ENCODE results near the gene SSR3. TPM values are rescaled to one million over a fixed set of nuclear protein-coding genes. Genes with fewer than 3 reads are reported as not detected.

Gene SSR3
- polyA plus RNA-seq, 6 donors from 2014 or later, result 63.8 to 99.0 (median 89.3) TPM

DNA sequence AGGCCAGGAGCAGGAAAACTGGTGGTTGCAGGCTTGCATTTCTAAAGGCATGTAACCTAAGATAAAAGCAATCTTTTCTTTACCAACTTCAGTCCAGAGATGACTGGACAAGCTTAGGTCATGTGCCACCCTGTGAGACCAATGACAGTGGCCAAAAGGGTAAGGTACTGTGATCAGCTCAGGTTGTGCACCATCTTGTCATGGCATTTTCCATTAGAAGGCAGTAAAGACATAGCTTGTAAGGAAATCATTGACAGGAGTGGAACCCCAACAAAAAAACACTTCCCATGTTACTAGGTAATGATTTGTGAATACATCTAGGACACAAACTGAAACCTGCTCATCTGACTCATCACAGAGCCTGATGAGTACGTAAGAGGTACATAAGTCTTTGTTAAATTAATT is 35.2 kb downstream of the SSR3 start:
- no peak for DNase-seq
- H3K4me1 Mint-ChIP-seq, result peaks cover 0 to 13% (median 8%) of the 10 kb centered on the region in 3 donors
- no peak for ATAC-seq (ENCODE audit: low read depth in 2 of 2)
- no peak overlapping the region for H3K4me3 Mint-ChIP-seq
- H3K36me3 Mint-ChIP-seq, result peaks cover 0 to 4% of the 10 kb centered on the region in 2 donors
- H3K27me3 Mint-ChIP-seq, result peaks cover 17 to 32% (median 27%) of the 10 kb centered on the region in 3 donors
- H3K27ac Mint-ChIP-seq, result no peak overlapping the region
- H3K9me3 Mint-ChIP-seq, result no peaks in the 10 kb centered on the region

DNA sequence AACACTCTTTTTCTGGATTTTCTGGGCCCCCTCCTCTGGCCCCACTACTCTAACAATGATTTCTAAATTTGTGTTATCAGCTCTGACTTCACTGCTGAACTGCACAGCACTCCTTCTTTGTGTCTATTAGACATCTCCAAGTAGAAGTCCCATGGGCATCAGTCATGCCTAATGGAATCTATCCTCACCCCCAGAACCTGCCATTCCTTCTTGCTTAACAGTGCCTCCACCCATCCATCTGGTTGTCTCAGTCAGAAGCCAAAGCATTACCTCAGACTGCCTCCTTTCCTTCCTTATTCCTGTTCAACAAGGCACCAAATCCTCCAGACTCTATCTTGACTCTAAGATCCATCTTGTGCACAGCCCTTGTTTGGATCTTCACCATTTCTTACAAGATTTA is 36.2 kb downstream of the SSR3 start:
- ATAC-seq (ENCODE audit: low read depth in 2 of 2) (no peak), DNase-seq (no peak)
- Mint-ChIP-seq H3K4me1 (peaks cover 0 to 3% (median 0%) of the 10 kb centered on the region in 3 donors), H3K9me3 (no peaks in the 10 kb centered on the region), H3K27ac (no peak overlapping the region), H3K27me3 (peaks cover 17 to 32% (median 27%) of the 10 kb centered on the region in 3 donors), H3K4me3 (no peak overlapping the region), H3K36me3 (peaks cover 0 to 4% of the 10 kb centered on the region in 2 donors)

- Mint-ChIP-seq H3K27me3 (peaks cover 19 to 32% (median 30%) of the 10 kb centered on the region in 3 donors), H3K27ac (no peak overlapping the region), H3K4me3 (no peak overlapping the region), H3K36me3 (no peaks in the 10 kb centered on the region), H3K9me3 (no peaks in the 10 kb centered on the region), H3K4me1 (no peaks in the 10 kb centered on the region)
- DNase-seq (no peak), ATAC-seq (ENCODE audit: low read depth in 2 of 2) (no peak)
These were observed 38.0 kb downstream of the SSR3 start for GRCh38 chr3:156516961-156517360.

GRCh38 chr3:156516284-156516683 is 38.6 kb downstream of the SSR3 start:
- ATAC-seq (ENCODE audit: low read depth in 2 of 2) (no peak), DNase-seq (no peak)
- H3K36me3 Mint-ChIP-seq, result no peaks in the 10 kb centered on the region
- peaks cover 25 to 35% (median 28%) of the 10 kb centered on the region in 3 donors for H3K27me3 Mint-ChIP-seq
- no peak overlapping the region for H3K4me3 Mint-ChIP-seq
- H3K9me3 Mint-ChIP-seq, result no peaks in the 10 kb centered on the region
- no peak overlapping the region for H3K27ac Mint-ChIP-seq
- H3K4me1 Mint-ChIP-seq, result no peaks in the 10 kb centered on the region

- peaks cover 16 to 21% (median 20%) of the 10 kb centered on the region in 3 donors for H3K27me3 Mint-ChIP-seq
- H3K9me3 Mint-ChIP-seq, result no peaks in the 10 kb centered on the region
- H3K27ac Mint-ChIP-seq, result no peak overlapping the region
- H3K36me3 Mint-ChIP-seq, result no peaks in the 10 kb centered on the region
- DNase-seq (no peak), ATAC-seq (ENCODE audit: low read depth in 2 of 2) (no peak)
- no peak overlapping the region for H3K4me3 Mint-ChIP-seq
- H3K4me1 Mint-ChIP-seq, result no peaks in the 10 kb centered on the region
These were observed 41.3 kb downstream of the SSR3 start for GRCh38 chr3:156513619-156514018.

- Mint-ChIP-seq H3K36me3 (no peaks in the 10 kb centered on the region), H3K4me3 (no peak overlapping the region), H3K27ac (peak overlapping the region in 1 of 6 donors; percentile 35), H3K9me3 (no peaks in the 10 kb centered on the region), H3K27me3 (peaks cover 9 to 19% (median 18%) of the 10 kb centered on the region in 3 donors), H3K4me1 (no peaks in the 10 kb centered on the region)
- DNase-seq (no peak), ATAC-seq (ENCODE audit: low read depth in 2 of 2) (no peak)
These were observed 42.8 kb downstream of the SSR3 start for GRCh38 chr3:156511987-156512677.

DNA sequence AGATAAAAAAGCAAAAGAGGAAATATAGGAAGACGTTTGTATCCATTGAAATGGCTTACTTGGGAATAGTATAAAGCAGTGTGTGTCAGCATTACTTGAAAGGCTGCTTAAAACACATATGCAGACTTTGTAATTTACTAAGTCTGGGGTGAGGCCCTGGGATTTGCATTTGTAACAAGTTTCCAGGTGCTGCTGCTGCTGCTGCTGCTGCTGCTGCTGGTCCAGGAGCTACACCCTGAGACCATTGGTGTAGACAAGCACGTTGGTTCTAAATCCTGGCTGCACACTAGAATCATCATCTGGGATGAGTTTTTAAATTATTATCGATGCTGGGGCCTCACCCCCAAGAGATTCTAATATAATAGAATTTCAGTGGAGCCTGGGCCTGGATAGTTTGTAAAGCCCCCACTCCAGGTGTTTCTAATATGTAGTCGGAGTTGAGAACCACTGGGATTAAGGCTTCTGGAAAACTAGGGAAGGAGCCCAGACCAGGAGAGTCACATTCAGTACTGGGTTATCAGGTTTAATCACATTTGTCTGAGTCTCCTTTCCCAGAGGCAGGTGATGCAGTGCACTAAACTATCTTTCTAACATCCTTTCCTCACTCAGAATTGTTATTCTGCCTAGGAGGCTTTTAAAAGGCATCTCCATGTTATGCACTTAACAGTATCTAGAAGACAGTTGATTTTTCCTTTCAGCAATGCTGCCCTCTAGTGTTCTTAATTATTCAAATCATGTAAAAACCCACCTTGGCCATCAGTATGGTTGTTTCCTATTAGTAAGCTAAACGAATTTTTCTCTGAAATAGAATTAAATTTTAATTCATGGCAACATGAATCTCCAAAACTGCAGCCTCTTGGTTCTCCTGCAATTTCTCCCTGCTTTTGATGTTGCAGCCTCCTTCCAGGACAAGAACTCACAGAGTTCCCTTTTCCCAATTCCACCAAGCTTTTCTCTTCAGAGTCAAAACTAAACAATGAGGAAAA is 45.4 kb downstream of the SSR3 start:
- no peaks in the 10 kb centered on the region for H3K4me1 Mint-ChIP-seq
- ATAC-seq (ENCODE audit: low read depth in 2 of 2), result peak; percentile 46 to 68
- DNase-seq, result peak; percentile 45
- peaks cover 0 to 9% of the 10 kb centered on the region in 2 donors for H3K36me3 Mint-ChIP-seq
- peaks cover 18 to 28% (median 25%) of the 10 kb centered on the region in 3 donors for H3K27me3 Mint-ChIP-seq
- H3K4me3 Mint-ChIP-seq, result no peak overlapping the region
- no peak overlapping the region for H3K27ac Mint-ChIP-seq
- H3K9me3 Mint-ChIP-seq, result peaks cover 0 to 9% (median 2%) of the 10 kb centered on the region in 7 donors

GRCh38 chr3:156507285-156507684 is 47.6 kb downstream of the SSR3 start:
- DNase-seq, result no peak
- ATAC-seq (ENCODE audit: low read depth in 2 of 2), result no peak
- no peaks in the 10 kb centered on the region for H3K4me1 Mint-ChIP-seq
- no peak overlapping the region for H3K4me3 Mint-ChIP-seq
- no peak overlapping the region for H3K27ac Mint-ChIP-seq
- H3K36me3 Mint-ChIP-seq, result peaks cover 0 to 9% of the 10 kb centered on the region in 2 donors
- peaks cover 23 to 37% (median 26%) of the 10 kb centered on the region in 3 donors for H3K27me3 Mint-ChIP-seq
- H3K9me3 Mint-ChIP-seq, result peaks cover 0 to 16% (median 9%) of the 10 kb centered on the region in 7 donors

GRCh38 chr3:156498307-156498706 is 56.6 kb downstream of the SSR3 start:
- DNase-seq (no peak), ATAC-seq (ENCODE audit: low read depth in 2 of 2) (no peak)
- H3K27ac Mint-ChIP-seq, result no peak overlapping the region
- peaks cover 0 to 16% (median 4%) of the 10 kb centered on the region in 7 donors for H3K9me3 Mint-ChIP-seq
- peaks cover 8 to 16% (median 9%) of the 10 kb centered on the region in 3 donors for H3K27me3 Mint-ChIP-seq
- H3K4me1 Mint-ChIP-seq, result no peaks in the 10 kb centered on the region
- H3K4me3 Mint-ChIP-seq, result no peak overlapping the region
- no peaks in the 10 kb centered on the region for H3K36me3 Mint-ChIP-seq

DNA sequence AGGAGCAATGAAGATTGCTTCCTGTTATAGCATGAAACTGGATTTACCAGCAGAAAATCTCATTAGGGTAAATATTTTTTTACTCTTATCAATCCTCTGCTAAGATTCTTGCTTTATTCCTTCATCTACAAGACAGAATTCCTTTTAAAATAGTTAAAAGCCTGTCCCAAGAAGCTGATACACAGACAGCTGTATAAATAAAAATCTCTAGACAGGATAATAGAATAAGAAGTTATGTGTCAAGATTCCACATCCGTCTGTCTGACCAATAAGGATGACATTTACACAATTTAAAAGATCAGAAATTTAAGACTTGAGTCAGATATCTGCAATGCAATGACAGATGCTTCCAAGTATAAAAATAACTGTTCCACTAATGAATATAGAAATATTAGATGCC is 57.6 kb downstream of the SSR3 start:
- Mint-ChIP-seq H3K9me3 (peaks cover 0 to 16% (median 4%) of the 10 kb centered on the region in 7 donors), H3K4me3 (no peak overlapping the region), H3K4me1 (no peaks in the 10 kb centered on the region), H3K27me3 (peaks cover 7 to 18% (median 9%) of the 10 kb centered on the region in 3 donors), H3K27ac (no peak overlapping the region), H3K36me3 (no peaks in the 10 kb centered on the region)
- ATAC-seq (ENCODE audit: low read depth in 2 of 2) (no peak), DNase-seq (no peak)

GRCh38 chr3:156495816-156496215 is 59.1 kb downstream of the SSR3 start:
- DNase-seq (no peak), ATAC-seq (ENCODE audit: low read depth in 2 of 2) (no peak)
- H3K4me3 Mint-ChIP-seq, result no peak overlapping the region
- H3K4me1 Mint-ChIP-seq, result no peaks in the 10 kb centered on the region
- H3K27me3 Mint-ChIP-seq, result peaks cover 9 to 20% (median 9%) of the 10 kb centered on the region in 3 donors
- no peak overlapping the region for H3K27ac Mint-ChIP-seq
- H3K9me3 Mint-ChIP-seq, result peaks cover 0 to 16% (median 4%) of the 10 kb centered on the region in 7 donors
- no peaks in the 10 kb centered on the region for H3K36me3 Mint-ChIP-seq

DNA sequence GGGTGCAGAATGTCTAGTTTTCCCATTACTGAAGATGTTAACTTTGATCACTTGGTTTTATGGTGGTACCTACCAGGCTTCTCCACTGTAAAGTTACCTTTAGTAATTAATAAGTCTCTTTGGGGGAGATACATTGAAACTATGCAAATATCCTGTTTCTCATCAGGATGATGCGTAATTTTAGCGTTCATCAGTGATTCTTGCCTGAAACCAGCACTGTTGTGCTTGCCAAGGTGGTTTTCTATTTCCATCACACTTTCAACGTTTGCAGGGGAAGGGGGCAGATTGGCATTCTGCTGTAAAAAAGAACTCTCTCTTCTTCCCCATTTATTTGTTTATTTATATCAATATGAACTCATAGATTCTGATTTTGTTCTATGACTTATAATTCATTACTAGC is 61.0 kb downstream of the SSR3 start:
- ATAC-seq (ENCODE audit: low read depth in 2 of 2) (no peak), DNase-seq (no peak)
- H3K36me3 Mint-ChIP-seq, result no peaks in the 10 kb centered on the region
- no peaks in the 10 kb centered on the region for H3K4me1 Mint-ChIP-seq
- H3K27me3 Mint-ChIP-seq, result peaks cover 9 to 20% (median 9%) of the 10 kb centered on the region in 3 donors
- H3K4me3 Mint-ChIP-seq, result no peak overlapping the region
- no peak overlapping the region for H3K27ac Mint-ChIP-seq
- peaks cover 0 to 16% (median 4%) of the 10 kb centered on the region in 7 donors for H3K9me3 Mint-ChIP-seq

GRCh38 chr3:156492801-156493261 is 62.1 kb downstream of the SSR3 start:
- Mint-ChIP-seq H3K27ac (peak overlapping the region in 1 of 6 donors; percentile 60), H3K9me3 (peaks cover 0 to 7% (median 3%) of the 10 kb centered on the region in 7 donors), H3K36me3 (no peaks in the 10 kb centered on the region), H3K4me3 (no peak overlapping the region), H3K4me1 (no peaks in the 10 kb centered on the region), H3K27me3 (peaks cover 9 to 20% (median 9%) of the 10 kb centered on the region in 3 donors)
- no peak for ATAC-seq (ENCODE audit: low read depth in 2 of 2)
- no peak for DNase-seq
